Epidermal melanocyte (primary cell): ENCODE measurements around the gene SLC25A22.

Source experiments
- DNase-seq: peaks from one replicate; pipeline ENCODE4 v3.0.0; 2011; ENCODE audit warnings: low spot score; ENCODE audit not compliant: insufficient read length

Gene SLC25A22

GRCh38 chr11:773425-773824 is 24.7 kb downstream of the SLC25A22 start:
- no peak for DNase-seq

DNA sequence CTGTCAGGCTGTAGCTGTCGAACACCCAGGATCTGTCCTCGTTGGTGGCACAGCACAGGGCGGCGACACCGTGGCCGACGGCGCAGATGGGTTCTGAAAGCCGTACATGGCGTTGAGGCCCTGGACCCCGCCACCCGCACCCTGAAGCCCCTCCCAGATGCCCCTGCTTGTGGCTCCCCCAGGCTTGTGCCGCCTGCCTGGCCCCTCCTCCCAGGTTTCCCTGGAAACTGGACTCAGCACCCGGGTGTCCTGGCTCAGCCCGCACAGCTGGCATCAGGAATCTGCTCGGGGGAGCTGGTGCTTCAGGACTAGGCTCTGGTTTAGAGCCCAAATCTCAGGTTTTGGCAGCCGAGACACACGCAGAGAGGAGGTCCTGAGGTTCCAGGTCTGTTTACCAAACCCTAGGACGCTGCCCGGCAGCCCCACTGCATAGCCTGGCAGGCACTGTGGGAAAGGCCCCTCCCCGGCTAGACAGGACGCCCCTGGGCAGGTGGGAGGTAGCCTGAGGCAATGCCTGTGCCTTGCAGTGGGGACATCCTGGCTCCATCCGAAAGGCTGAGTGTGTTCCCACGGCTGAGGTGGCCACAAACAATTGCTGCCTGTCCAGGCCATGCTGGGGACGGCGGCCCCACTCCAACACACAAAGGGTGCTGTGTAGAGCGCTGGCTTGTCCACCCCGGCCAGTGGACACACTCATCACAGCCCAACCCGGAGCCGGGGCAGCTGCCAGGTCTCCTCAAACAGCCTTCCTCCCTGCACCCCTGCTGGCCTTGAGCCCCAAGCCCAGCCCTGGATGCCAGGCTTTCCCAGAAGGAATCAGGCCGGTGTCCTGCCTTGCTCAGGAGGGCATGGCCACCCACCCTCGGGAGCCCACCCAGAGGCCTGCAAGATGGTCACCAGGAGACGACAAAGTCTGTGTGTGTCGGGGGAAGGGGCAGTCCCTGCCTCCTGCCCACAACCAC is 25.4 kb downstream of the SLC25A22 start:
- DNase-seq: no peak

DNA sequence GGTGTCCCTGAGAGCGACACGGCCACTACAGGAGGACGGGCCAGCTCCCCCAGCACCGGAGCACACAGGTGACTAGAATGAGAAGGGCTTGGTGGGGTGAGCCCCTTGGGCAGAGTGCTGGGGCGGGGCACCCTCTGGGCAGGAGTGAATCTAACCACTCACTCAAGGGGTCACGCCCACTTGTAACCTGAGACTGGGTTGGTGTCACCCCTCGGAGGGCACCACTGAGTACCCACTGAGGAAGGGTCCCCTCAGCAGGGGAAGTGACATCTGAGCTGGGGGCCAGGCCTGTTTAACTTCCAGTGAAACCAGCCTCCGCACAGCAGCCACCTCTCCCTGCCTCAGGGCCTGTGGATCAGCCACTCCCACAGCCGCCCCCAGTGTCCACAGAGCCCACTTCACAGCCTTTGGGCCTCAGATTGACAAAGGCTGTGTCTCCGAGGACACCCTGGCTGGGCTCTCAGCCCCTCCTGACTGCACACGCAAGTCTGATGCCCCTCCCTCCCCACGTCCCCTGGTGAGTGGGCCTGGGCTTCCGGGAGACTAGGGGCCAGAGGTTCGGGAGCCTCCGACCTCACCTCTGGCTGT is 26.4 kb downstream of the SLC25A22 start:
- no peak for DNase-seq

DNA sequence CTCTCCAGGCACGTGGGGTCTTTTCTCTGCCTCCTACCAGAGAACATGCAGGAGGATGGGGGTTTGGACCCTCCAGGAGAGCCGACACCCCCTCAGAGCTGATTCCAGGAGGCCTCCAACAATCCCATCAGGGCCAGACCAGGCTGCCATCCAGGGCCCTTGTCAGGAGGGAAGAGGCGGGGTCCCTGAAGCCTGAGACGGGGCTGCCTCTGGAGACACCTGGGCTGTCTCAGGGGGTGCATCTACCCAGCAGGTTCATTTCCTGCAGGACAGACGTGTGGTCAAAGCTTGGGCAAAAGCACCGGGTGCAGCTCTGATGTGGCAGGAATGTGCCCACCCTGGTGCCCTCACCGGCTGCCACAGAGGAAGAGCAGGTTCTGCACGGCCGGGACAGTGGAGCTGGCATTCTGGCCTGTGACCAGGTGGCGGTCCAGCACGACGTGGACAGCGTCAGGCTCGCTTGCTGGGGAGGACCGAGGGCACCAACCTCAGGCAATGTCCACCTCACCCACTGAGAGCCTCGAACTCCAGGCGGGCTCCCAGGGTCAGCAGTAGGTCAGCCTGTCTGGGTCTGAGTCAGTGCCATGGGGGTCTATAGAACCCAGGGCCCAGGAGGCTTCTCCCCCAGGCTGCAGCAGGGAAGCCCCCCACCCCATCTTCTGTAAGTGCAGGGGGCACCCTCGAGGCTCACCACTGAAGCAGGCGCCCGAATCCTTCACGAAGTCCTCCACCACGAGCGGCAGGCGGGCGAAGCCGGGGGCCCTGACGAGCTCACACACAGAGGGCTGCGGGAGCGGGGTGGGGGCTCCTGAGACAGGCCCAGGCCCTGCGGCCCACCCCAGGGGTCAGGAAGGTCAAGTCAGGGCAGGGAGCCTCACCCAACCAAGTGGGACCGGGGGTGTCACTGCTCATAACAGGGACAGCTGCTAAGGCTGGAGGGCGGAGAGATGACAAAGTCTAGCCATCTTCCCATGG is 27.2 kb downstream of the SLC25A22 start:
- no peak for DNase-seq

DNA sequence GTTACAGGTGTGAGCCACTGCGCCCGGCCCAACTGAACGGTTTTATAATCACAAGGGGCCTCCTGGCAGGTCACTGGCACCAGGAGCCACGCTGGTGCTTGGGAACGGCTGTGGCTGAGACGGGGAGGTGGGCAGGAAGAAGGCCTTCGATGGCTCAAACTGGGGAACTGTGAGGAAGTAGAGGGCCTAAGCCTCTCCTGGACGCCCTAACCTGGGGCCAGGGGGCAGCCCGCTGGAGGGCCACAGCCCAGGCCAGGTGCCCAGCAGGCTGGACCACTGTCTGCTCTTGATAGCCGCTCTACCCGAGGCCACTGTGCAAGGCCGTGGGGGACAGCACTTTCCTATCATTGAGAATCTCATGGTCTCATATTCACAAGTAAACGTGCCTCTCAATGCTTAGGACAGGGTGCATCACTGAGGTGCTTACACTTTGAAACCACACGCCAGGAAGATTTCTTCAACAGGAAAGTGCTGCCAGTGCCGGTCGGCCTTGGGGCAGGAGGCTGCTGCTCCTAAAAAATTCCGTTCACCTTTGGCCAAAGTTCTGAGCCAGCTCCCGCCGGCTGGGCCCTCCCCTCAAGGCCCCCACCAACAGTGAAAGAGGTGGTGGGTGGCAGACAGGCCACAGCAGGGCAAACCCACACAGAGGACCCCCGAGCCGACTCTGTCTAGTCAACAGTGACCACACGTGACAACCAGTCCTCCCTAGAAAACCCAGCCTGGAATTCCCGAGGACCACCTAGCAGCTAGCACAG is 28.0 kb downstream of the SLC25A22 start:
- no peak for DNase-seq

GRCh38 chr11:767238-767637 is 30.8 kb downstream of the SLC25A22 start:
- DNase-seq: no peak

GRCh38 chr11:766936-767210 is 31.2 kb downstream of the SLC25A22 start:
- no peak for DNase-seq

DNA sequence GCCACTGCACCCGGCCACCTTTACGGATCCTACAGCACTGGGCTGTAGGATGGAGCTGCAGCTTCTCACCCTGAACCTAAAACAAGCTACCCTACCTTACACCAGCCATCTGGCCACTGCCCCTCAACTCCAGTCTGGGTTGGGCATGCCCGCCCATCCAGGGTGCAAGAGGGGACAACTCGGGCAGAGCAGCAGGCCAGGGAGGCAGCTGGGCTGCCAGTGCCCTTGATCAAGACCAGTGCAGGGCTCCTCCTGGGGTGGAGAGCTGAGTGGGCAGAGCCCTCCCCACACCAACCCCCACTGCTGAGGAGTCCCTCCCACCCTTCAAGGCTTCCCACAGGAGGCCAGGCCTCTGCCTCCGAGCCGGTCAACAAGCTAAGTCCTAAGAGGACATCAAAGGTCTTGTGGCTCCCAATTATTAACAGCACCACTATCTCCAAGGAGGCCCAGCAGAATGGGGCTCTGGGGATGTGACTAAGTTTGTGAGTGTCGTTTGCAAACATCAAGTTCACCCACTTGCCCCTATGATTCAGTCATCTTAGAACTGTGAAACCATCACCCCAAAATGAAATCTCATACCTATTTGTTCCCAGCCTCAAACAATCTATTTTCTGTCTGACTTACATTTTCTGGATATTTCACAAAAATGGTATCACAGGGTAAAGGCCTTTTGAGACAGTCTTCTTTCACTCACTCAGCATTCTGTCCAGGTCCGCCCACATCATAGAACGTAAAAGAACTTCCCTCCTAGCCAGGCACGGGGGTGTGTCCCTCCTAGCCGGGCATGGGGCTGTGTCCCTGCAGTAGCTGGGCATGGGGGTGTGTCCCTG is 31.8 kb downstream of the SLC25A22 start:
- DNase-seq: no peak

- DNase-seq: no peak
Measured at GRCh38 chr11:765802-766091, 32.3 kb downstream of the SLC25A22 start.

- peak; percentile 61 for DNase-seq
Measured at GRCh38 chr11:765025-765801, 32.9 kb downstream of the SLC25A22 start.

- peak; percentile 2 for DNase-seq
Measured at GRCh38 chr11:764322-765024, 33.6 kb downstream of the SLC25A22 start.

GRCh38 chr11:763549-764321 is 34.3 kb downstream of the SLC25A22 start:
- peak; percentile 3 for DNase-seq

DNA sequence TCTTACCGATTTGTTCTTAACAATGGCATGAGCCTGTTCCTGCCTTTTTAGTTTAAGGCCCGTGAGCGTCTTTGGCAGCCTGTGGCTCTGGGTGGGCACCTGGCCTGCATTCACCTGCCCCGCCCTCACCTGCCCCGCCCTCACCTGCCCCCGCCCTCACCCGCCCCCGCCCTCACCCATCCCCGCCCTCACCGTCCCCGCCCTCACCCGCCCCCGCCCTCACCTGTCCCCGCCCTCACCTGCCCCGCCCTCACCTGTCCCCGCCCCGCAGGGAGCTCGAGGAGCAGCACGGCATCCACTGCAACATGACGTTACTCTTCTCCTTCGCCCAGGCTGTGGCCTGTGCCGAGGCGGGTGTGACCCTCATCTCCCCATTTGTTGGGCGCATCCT is 35.0 kb downstream of the SLC25A22 start:
- DNase-seq: peak; percentile 1

DNA sequence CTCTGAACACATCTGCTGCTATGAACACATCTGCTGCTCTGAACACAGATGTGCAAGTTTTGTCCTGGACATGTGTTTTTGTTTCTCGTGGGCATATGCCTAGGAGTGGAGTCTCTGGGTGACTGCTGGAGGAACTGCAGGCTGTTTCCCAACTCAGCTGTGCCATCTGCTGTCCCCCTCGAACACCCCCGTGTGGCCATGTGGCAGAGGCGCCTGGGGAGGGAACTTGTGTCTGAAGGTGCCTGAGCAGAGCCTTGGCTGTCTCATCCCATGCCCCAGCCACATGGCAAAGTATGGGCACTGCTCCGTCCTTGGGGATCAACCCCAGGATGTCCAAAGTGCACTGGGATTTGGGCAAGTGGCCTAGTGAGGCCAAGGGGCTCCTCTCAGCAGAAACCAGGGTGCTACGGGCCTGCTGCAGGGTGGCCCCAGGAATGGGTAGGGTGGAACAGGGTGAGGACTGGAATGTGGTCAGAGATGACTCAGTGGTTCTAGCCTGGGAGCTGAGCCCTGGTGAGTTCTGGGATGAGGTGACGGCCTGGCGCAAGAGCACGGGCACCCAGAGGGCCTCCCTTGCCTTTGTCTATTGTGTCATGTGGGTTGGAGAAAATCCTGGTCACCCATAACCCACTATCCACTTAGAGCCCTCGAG is 35.5 kb downstream of the SLC25A22 start:
- DNase-seq: peak; percentile 93

DNA sequence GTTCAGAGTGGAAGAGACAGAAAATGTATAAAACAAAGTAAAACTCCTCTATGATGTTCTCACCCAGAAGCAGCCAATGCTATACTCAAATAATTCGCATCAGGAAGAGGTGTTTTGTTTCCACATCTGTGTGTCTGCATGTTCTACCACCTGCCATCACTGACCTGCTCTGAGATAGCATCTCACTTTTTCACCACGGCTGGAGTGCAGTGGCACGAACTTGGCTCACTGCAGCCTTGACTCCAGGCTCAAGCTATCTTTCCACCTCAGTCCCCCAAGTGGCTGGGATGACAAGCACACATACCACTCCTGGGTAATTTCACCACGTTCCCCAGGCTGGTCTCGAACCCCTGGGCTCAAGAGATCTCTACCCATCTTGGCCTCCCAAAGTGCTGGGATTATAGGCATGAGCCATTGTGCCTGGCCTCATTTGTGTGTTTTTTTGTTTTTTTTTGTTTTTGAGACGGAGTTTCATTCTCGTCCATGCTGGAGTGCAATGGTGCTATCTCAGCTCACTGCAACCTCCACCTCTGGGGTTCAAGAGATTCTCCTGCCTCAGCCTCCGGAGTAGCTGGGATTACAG is 36.5 kb downstream of the SLC25A22 start:
- peak; percentile 5 for DNase-seq

DNA sequence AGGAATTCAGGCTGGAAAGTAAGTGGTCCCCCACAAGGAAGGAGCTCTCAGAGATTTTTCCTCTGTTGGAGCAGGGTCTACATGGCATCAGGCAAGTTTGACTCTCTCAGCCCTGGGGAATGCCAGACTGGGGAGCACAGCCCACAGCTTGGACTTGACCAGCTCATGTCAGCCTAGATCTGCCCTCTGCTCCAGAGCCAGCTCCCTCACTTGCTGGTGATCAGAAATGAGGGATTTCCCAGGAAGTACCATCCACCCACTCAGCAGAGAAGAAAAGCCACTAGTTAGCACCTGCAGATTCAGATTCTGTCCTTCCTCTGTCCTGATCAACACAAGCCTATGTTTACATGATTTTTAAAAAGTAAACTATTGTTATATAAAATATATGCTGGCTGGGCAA is 37.8 kb downstream of the SLC25A22 start:
- DNase-seq: peak; percentile 12

DNA sequence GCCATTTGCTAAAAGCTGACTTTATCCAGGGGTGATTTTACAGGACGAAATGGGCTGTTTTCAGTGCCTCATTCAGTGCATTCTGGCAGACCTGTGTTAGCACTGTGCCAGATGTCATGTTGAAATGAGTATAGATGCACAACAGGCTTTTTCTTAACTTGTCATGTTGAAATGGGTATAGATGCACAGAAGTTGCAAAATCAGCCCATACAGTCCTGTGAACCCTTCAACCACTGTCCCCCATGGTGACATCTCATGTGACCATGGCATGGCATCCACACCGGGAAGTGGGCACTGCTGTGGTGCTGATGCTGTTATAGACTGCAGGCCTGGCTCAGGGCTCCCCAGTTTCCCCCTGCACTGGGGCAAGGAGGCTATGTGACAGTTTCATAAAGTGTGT is 48.4 kb downstream of the SLC25A22 start:
- DNase-seq: no peak

DNA sequence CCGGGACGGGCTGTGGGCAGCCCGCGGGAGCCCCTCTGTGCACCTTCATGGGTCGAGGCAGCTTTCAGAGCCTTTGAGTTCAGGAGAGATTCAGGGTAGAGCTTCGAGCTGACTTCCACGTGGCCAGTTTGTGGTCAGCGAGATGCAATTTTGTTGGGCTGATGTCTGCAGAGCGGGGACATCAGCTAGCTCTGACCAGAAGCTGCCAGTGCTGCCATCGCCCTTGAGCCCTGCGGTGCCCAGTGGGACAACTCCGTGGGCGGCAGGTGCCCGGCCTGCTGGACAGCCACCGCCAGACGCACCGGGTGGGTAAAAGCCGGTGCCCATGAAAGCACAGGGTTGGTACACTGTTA is 50.1 kb downstream of the SLC25A22 start:
- DNase-seq: no peak
